Measurements from ENCODE around the gene C11orf91. TPM values are rescaled to one million over a fixed set of nuclear protein-coding genes. Genes with fewer than 3 reads are reported as not detected.
A peak's percentile ranks its signal among the peaks of the same experiment; 100 is the strongest.

Gene C11orf91
- total and polyA plus RNA-seq, 4 donors, result not detected

DNA sequence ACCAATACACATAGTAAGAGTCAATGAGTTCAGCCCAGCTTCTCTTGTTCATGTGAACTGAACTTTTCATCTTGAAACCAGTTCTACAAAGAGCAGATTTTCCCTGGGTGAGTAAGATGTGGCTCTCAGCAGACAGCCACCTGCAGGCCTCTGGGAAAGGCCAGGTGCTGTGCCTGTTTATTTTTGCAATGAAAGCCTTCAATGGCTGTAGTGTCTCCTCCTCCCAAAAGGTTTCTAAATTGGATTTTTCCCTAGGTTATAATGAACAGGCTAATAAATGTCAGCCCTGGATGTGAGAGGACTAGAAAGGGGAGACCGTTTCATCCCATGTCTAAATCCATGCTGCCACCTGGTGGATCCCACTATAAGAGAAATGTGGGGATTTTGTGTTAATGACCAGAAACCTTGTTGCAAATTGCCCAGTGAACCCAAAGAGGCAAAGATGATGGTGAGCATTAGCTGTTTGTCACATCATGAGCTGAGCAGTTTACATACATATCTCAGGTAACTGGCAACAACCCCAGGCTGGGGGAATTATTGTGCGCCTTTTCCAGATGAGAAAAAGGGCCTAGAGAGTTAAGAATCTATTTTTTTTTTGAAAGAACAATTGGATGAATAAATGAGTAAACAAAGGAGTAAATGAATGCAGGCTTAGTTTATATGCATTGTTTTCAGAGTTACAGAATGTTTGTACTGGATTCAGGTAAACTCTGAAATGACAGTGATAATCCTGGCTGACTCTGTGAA lies 12.7 kb downstream of the C11orf91 start:
- WGBS, result 60% methylated on average over 2 of the region's 2 CpGs
- Histone ChIP-seq H3K9me3 (ENCODE audit: control insufficient read depth in 4 of 4, low read length in 3 of 4) (no peaks in the 10 kb centered on the region), H3K36me3 (ENCODE audit: control insufficient read depth in 4 of 4, insufficient read depth in 3 of 4, low read depth in 1 of 4, low read length in 3 of 4) (no peaks in the 10 kb centered on the region), H3K27ac (ENCODE audit: low read depth in 1 of 2, low read length in 2 of 2) (no peak overlapping the region), H3K4me1 (ENCODE audit: control insufficient read depth in 4 of 4, insufficient read depth in 4 of 4, low read length in 3 of 4) (peaks cover 0 to 12% (median 8%) of the 10 kb centered on the region in 4 donors), H3K27me3 (ENCODE audit: control insufficient read depth in 4 of 4, insufficient read depth in 4 of 4, low read length in 3 of 4) (no peaks in the 10 kb centered on the region), H3K4me3 (ENCODE audit: low read depth in 1 of 3, low read length in 3 of 3) (no peak overlapping the region), H3K9ac (ENCODE audit: low read depth in 1 of 2, low read length in 2 of 2) (no peak overlapping the region)
- DNase-seq (ENCODE audit: low spot score), result peak; percentile 38
- TF ChIP-seq RAD21 (IDR thresholded peaks at IDR 0.05), result peak; percentile 94 to 95
- TF ChIP-seq, protein P1, sequence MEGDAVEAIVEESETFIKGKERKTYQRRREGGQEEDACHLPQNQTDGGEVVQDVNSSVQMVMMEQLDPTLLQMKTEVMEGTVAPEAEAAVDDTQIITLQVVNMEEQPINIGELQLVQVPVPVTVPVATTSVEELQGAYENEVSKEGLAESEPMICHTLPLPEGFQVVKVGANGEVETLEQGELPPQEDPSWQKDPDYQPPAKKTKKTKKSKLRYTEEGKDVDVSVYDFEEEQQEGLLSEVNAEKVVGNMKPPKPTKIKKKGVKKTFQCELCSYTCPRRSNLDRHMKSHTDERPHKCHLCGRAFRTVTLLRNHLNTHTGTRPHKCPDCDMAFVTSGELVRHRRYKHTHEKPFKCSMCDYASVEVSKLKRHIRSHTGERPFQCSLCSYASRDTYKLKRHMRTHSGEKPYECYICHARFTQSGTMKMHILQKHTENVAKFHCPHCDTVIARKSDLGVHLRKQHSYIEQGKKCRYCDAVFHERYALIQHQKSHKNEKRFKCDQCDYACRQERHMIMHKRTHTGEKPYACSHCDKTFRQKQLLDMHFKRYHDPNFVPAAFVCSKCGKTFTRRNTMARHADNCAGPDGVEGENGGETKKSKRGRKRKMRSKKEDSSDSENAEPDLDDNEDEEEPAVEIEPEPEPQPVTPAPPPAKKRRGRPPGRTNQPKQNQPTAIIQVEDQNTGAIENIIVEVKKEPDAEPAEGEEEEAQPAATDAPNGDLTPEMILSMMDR (IDR thresholded peaks at IDR 0.05; ENCODE audit: low read depth, low read length, missing input control), result peak; percentile 66
- no peak for TF ChIP-seq YY1 (IDR thresholded peaks at IDR 0.05)

DNA sequence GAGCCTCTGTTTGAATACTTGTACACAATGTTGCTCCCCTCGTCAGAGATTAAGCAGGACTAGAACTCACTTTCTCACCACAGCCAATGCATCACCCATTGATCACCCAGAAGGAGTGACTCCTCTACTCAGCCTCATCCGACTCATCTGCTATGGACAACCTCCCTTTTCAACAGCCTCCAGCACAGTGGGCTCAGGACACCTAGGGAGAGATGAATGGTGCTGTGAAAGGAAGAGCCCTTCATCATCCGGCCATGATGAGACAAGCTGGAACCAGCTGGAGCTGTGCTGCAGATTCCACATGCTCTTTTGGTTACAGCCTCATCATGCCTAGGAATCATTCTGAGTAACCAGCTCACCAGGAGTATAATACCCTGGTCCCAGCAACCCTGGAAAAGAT lies 15.5 kb downstream of the C11orf91 start:
- H3K4me3 ChIP-seq (ENCODE audit: low read depth in 1 of 3, low read length in 3 of 3), result no peak overlapping the region
- peaks cover 0 to 2% (median 0%) of the 10 kb centered on the region in 4 donors for H3K27me3 ChIP-seq (ENCODE audit: control insufficient read depth in 4 of 4, insufficient read depth in 4 of 4, low read length in 3 of 4)
- H3K9ac ChIP-seq (ENCODE audit: low read depth in 1 of 2, low read length in 2 of 2), result no peak overlapping the region
- TF ChIP-seq TAF1 (conservative IDR thresholded peaks at IDR 0.05) (no peak), HNF4G (IDR thresholded peaks at IDR 0.05) (no peak), EGR1 (IDR thresholded peaks at IDR 0.05; ENCODE audit: low read depth in 2 of 2) (no peak), RAD21 (IDR thresholded peaks at IDR 0.05) (no peak), ATF3 (IDR thresholded peaks at IDR 0.05) (no peak), JUND (IDR thresholded peaks at IDR 0.05) (no peak), HNF4A (conservative IDR thresholded peaks at IDR 0.05) (no peak), SP1 (IDR thresholded peaks at IDR 0.05) (no peak), FOXA1 (IDR thresholded peaks at IDR 0.05) (no peak), YY1 (IDR thresholded peaks at IDR 0.05) (no peak)
- TF ChIP-seq, protein P2, sequence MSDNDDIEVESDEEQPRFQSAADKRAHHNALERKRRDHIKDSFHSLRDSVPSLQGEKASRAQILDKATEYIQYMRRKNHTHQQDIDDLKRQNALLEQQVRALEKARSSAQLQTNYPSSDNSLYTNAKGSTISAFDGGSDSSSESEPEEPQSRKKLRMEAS (IDR thresholded peaks at IDR 0.05), result no peak
- TF ChIP-seq, protein P1 (IDR thresholded peaks at IDR 0.05; ENCODE audit: low read depth, low read length, missing input control), result no peak
- DNase-seq (ENCODE audit: low spot score), result no peak
- H3K4me1 ChIP-seq (ENCODE audit: control insufficient read depth in 4 of 4, insufficient read depth in 4 of 4, low read length in 3 of 4), result no peaks in the 10 kb centered on the region
- no peaks in the 10 kb centered on the region for H3K36me3 ChIP-seq (ENCODE audit: control insufficient read depth in 4 of 4, insufficient read depth in 3 of 4, low read depth in 1 of 4, low read length in 3 of 4)
- no peaks in the 10 kb centered on the region for H3K9me3 ChIP-seq (ENCODE audit: control insufficient read depth in 4 of 4, low read length in 3 of 4)
- WGBS, result 84% methylated on average over 3 of the region's 3 CpGs
- no peak overlapping the region for H3K27ac ChIP-seq (ENCODE audit: low read depth in 1 of 2, low read length in 2 of 2)

Measured in liver (tissue), 9 donors.